GM12878 (cell line): ENCODE measurements around the gene PRKG1. TPM values are rescaled to one million over a fixed set of nuclear protein-coding genes. Genes with fewer than 3 reads are reported as not detected.

ENCODE experiments used
- ATAC-seq: fragments of 200-7000 bp; cut with Tn5 transposase; 3 replicates; pipeline ENCODE4 v1.9.1; 2020; ENCODE audit warnings: mild to moderate bottlenecking, moderate library complexity
- BruUV-seq: library from RNA; stranded (reverse); fragments of 400-500 nt; replicated peaks from 2 replicates; lab custom pipeline; 2021; lab: Mats Ljungman, UMichigan
- CTCF ChIA-PET: fragments of 300-600 bp; sonication (Branson Sonifier 250); formaldehyde crosslinking; extraction: SDS; loops from one replicate; lab custom pipeline; 2021; ENCODE audit warnings: inconsistent platforms; lab: Yijun Ruan, JAX
- POLR2A ChIA-PET: fragments of 350-600 bp; formaldehyde crosslinking; extraction: SDS; loops from one replicate; lab custom pipeline; 2021; ENCODE audit warnings: inconsistent platforms; lab: Charles Lee
- RAD21 ChIA-PET: fragments of 300-600 bp; sonication (Branson Sonifier 250); formaldehyde crosslinking; loops from one replicate; lab custom pipeline; 2023; ENCODE audit warnings: antibody characterized with exemption; ENCODE audit not compliant: unreplicated experiment; lab: Charles Lee
- SMC1A ChIA-PET: fragments of 300-600 bp; sonication (Branson Sonifier 250); formaldehyde crosslinking; loops from one replicate; lab custom pipeline; 2023; ENCODE audit not compliant: unreplicated experiment, uncharacterized antibody; lab: Charles Lee
- DNase-seq: peaks from one replicate; pipeline ENCODE4 v3.0.0-alpha.2; 2011; ENCODE audit warnings: low read depth, low spot score
- FAIRE-seq: peaks from 3 replicates; lab custom pipeline; 2011; peaks lifted over from hg19 to GRCh38; lab: Jason Lieb, UNC
- H2AFZ ChIP-seq: 2 replicates; pipeline ENCODE4 v1.6.0; 2011; ENCODE audit warnings: low read depth, low read length, control low read depth; ENCODE audit not compliant: control insufficient read depth
- H3K27ac ChIP-seq: 2 replicates; pipeline ENCODE4 v1.5.1; 2011; ENCODE audit warnings: control low read depth; ENCODE audit not compliant: control insufficient read depth, insufficient read depth
- H3K27me3 ChIP-seq, 2 experiments: replicated peaks in 1 of 2; 2 replicates each; pipeline versions ENCODE4 v1.6.0 to v1.6.1; 2011; ENCODE audit warnings: low read length in 1 of 2; ENCODE audit not compliant: control insufficient read depth in 2 of 2, insufficient read depth in 2 of 2
- H3K36me3 ChIP-seq, 2 experiments: 2 replicates each; pipeline ENCODE4 v1.5.1; 2011; ENCODE audit warnings: low read length in 1 of 2; ENCODE audit not compliant: control insufficient read depth in 2 of 2, insufficient read depth in 2 of 2
- H3K4me1 ChIP-seq: 2 replicates; pipeline ENCODE4 v1.6.1; 2011; ENCODE audit warnings: mild to moderate bottlenecking, low read length, moderate library complexity, mixed read lengths; ENCODE audit not compliant: control insufficient read depth, insufficient read depth
- H3K4me2 ChIP-seq: 2 replicates; pipeline ENCODE4 v1.6.0; 2011; ENCODE audit warnings: control low read depth; ENCODE audit not compliant: control insufficient read depth, insufficient read depth
- H3K4me3 ChIP-seq: fragments of 200-600 bp; sonication (generic); 2 replicates; pipeline ENCODE4 v1.5.1; 2016
- H3K79me2 ChIP-seq: 2 replicates; pipeline ENCODE4 v1.6.0; 2011; ENCODE audit warnings: low read length; ENCODE audit not compliant: control insufficient read depth, insufficient read depth
- H3K9ac ChIP-seq: 2 replicates; pipeline ENCODE4 v1.8.0; 2011; ENCODE audit warnings: low read length, control low read depth, mixed read lengths; ENCODE audit not compliant: control insufficient read depth, insufficient read depth
- H3K9me3 ChIP-seq: replicated peaks from 3 replicates; pipeline ENCODE4 v1.5.1; 2011; ENCODE audit warnings: mild to moderate bottlenecking, low read length; ENCODE audit not compliant: control insufficient read depth, insufficient read depth
- H4K20me1 ChIP-seq: 2 replicates; pipeline ENCODE4 v1.6.0; 2011; ENCODE audit not compliant: control insufficient read depth, insufficient read depth
- BCL11A ChIP-seq: IDR thresholded peaks from 2 replicates; pipeline ENCODE4 v1.6.1; 2011; ENCODE audit warnings: low read depth, low read length
- DPF2 ChIP-seq: fragments of 450-650 bp; IDR thresholded peaks from 2 replicates; pipeline ENCODE4 v1.6.1; 2017; ENCODE audit warnings: mild to moderate bottlenecking
- E2F4 ChIP-seq: IDR thresholded peaks from 2 replicates; pipeline ENCODE4 v1.6.1; 2012; ENCODE audit warnings: low read depth, low read length, improper control_type of control experiment
- E4F1 ChIP-seq: fragments of 450-650 bp; IDR thresholded peaks from 2 replicates; pipeline ENCODE4 v1.6.1; 2018; ENCODE audit warnings: borderline replicate concordance, mild to moderate bottlenecking; ENCODE audit not compliant: partially characterized antibody
- EGR1 ChIP-seq, 2 experiments: IDR thresholded peaks; 1 replicate in 1 of 2; 2 replicates in 1 of 2; pipeline ENCODE4 v1.6.1; 2011 to 2012; ENCODE audit warnings: low read depth in 2 of 2, low read length in 2 of 2, borderline replicate concordance in 1 of 2, mild to moderate bottlenecking in 1 of 2, moderate library complexity in 1 of 2
- GATAD2B ChIP-seq: fragments of 450-650 bp; conservative IDR thresholded peaks from 2 replicates; pipeline ENCODE4 v1.6.1; 2017; ENCODE audit warnings: low read depth, mild to moderate bottlenecking, moderate library complexity
- HDGF ChIP-seq: fragments of 450-650 bp; IDR thresholded peaks from 2 replicates; pipeline ENCODE4 v1.6.1; 2016; ENCODE audit warnings: antibody characterized with exemption
- LARP7 ChIP-seq: fragments of 450-650 bp; IDR thresholded peaks from 2 replicates; pipeline ENCODE4 v1.6.1; 2017; ENCODE audit warnings: mild to moderate bottlenecking
- MTA2 ChIP-seq: fragments of 450-650 bp; IDR thresholded peaks from 2 replicates; pipeline ENCODE4 v1.6.1; 2016; ENCODE audit warnings: low read depth, mild to moderate bottlenecking, moderate library complexity
- NBN ChIP-seq: fragments of 450-650 bp; IDR thresholded peaks from 2 replicates; pipeline ENCODE4 v1.6.1; 2016
- NR2C1 ChIP-seq: fragments of 450-650 bp; IDR thresholded peaks from 2 replicates; pipeline ENCODE4 v1.6.1; 2017; ENCODE audit warnings: antibody characterized with exemption, mild to moderate bottlenecking, moderate library complexity
- SMC3 ChIP-seq: IDR thresholded peaks from 2 replicates; pipeline ENCODE4 v1.6.1; 2011; ENCODE audit warnings: low read length, improper control_type of control experiment, borderline replicate concordance
- SP1 ChIP-seq: IDR thresholded peaks from one replicate; pipeline ENCODE4 v1.6.1; 2011; ENCODE audit warnings: low read depth, low read length
- SUZ12 ChIP-seq: fragments of 200-600 bp; sonication (generic); IDR thresholded peaks from one replicate; pipeline ENCODE4 v1.6.1; 2018; ENCODE audit warnings: antibody characterized with exemption, mild to moderate bottlenecking; ENCODE audit not compliant: unreplicated experiment
- TCF12 ChIP-seq: IDR thresholded peaks from 2 replicates; pipeline ENCODE4 v1.6.1; 2011; ENCODE audit warnings: low read depth, mild to moderate bottlenecking, low read length
- USF2 ChIP-seq: IDR thresholded peaks from 2 replicates; pipeline ENCODE4 v1.6.1; 2011; ENCODE audit warnings: low read depth, low read length, improper control_type of control experiment, borderline replicate concordance
- ZBTB40 ChIP-seq: fragments of 450-650 bp; IDR thresholded peaks from 2 replicates; pipeline ENCODE4 v1.6.1; 2016; ENCODE audit warnings: mild to moderate bottlenecking, moderate library complexity, borderline replicate concordance
- WGBS: methylation state at CpG from one replicate; pipeline ENCODE4 v1.1.6; 2016; ENCODE audit warnings: low lambda C conversion rate; ENCODE audit not compliant: insufficient replicate concordance, insufficient coverage; ENCODE audit errors: missing lambda C conversion rate; 5-methylcytosine and 5-hydroxymethylcytosine counted together
- in situ Hi-C: fragments of 300-500 bp; cut with MboI; formaldehyde crosslinking; loops from 9 replicates; pipeline ENCODE4 v1.14.3; 2018; ENCODE audit warnings: mixed read lengths
- intact Hi-C: fragments of 100-400 bp; cut with micrococcal nuclease; formaldehyde crosslinking; loops from one replicate; pipeline ENCODE4 v1.14.2; 2022; ENCODE audit not compliant: unreplicated experiment
- polyA plus RNA-seq, 11 experiments: library from polyadenylated mRNA; depleted of rRNA in 4 of 11; unstranded in 6 of 11; stranded (reverse) in 5 of 11; fragments of >200 nt; fragmentation: Nextera tagmentation in 4 of 11; fragmentation: Illumina TruSeq in 1 of 11; extraction: Ambion mirVana in 4 of 11; extraction: Trizol in 1 of 11; gene quantifications; 1 replicate in 1 of 11; 2 replicates in 10 of 11; pipeline versions ENCODE4 v1.2.1 to v1.2.3, GENCODE V29; 2011 to 2016; ENCODE audit warnings: inconsistent platforms in 2 of 11, missing spikeins in 2 of 11, low read depth in 1 of 11
- total RNA-seq, 4 experiments: library from RNA; depleted of rRNA in 3 of 4; stranded (reverse); fragments of >200 nt in 3 of 4; fragmentation: Illumina TruSeq in 1 of 4; extraction: Trizol in 1 of 4; gene quantifications; 2 replicates each; pipeline versions ENCODE4 v1.2.1 to v1.2.3, GENCODE V29; 2013 to 2021

PRKG1 gene
- total and polyA plus RNA-seq, 10 of the 15 experiments (the other 5 are each of a cell fraction or from before 2014, with no cell fraction given), result 0.04 to 0.05 TPM; not detected in 8

GRCh38 chr10:52276163-52276562 is 1201.9 kb downstream of the PRKG1 start (continued):
- no peak for TF ChIP-seq TCF12
- no peak for TF ChIP-seq EGR1 (IDR thresholded peaks at IDR 0.05; ENCODE audit: borderline replicate concordance in 1 of 2, low read depth in 2 of 2, low read length in 2 of 2)
- TF ChIP-seq SUZ12, result no peak
- no peak for TF ChIP-seq SP1
- no peak for TF ChIP-seq E2F4
- TF ChIP-seq LARP7, result no peak
- TF ChIP-seq, all 136 proteins: peak for 0

- no peaks in the 10 kb centered on the region for H3K4me1 ChIP-seq
- CTCF ChIA-PET, result no interaction called here
- H3K27ac ChIP-seq, result no peak overlapping the region
- H3K9me3 ChIP-seq, result no peaks in the 10 kb centered on the region
- RAD21 ChIA-PET, result no interaction called here
- H2AFZ ChIP-seq, result no peak overlapping the region
- no peaks in the 10 kb centered on the region for H3K36me3 ChIP-seq
- intact Hi-C loops (no loop called here), in situ Hi-C loops (no loop called here)
- no peak overlapping the region for H3K4me2 ChIP-seq
- no peak overlapping the region for H3K4me3 ChIP-seq
- no peak for ATAC-seq
- no peaks in the 10 kb centered on the region for H3K79me2 ChIP-seq
- POLR2A ChIA-PET, result no interaction called here
- WGBS, result 0% methylated on average over 1 of the region's 1 CpG
- no peak overlapping the region for H3K9ac ChIP-seq
- no peaks in the 10 kb centered on the region for H3K27me3 ChIP-seq
- H4K20me1 ChIP-seq, result no peaks in the 10 kb centered on the region
- DNase-seq, result no peak
- BruUV-seq, result no TSS peak
- SMC1A ChIA-PET, result no interaction called here
- FAIRE-seq, result no peak
- no peak for TF ChIP-seq NBN
- no peak for TF ChIP-seq MTA2
- TF ChIP-seq SP1, result no peak
- no peak for TF ChIP-seq ZBTB40
- no peak for TF ChIP-seq USF2
- TF ChIP-seq GATAD2B, result no peak
- no peak for TF ChIP-seq HDGF
- no peak for TF ChIP-seq DPF2
- TF ChIP-seq NR2C1, result no peak
- no peak for TF ChIP-seq BCL11A
- TF ChIP-seq SMC3, result no peak
- TF ChIP-seq E4F1, result no peak
These were observed 1202.7 kb downstream of the PRKG1 start for GRCh38 chr10:52276986-52277385.
